GM13976 (cell line): ENCODE data around the gene PHYKPL.

ENCODE experiments used
- DNase-seq: peaks from one replicate; pipeline ENCODE4 v3.0.0; 2012; ENCODE audit warnings: low spot score
- CTCF ChIP-seq: IDR thresholded peaks from 2 replicates; pipeline ENCODE4 v1.5.1; 2012; ENCODE audit warnings: borderline replicate concordance, mild to moderate bottlenecking; ENCODE audit not compliant: insufficient read depth; ENCODE audit errors: extremely low read depth, missing control alignments, control extremely low read depth
- in situ Hi-C: fragments of 300-500 bp; cut with MboI; formaldehyde crosslinking; loops from one replicate; pipeline ENCODE4 v1.12.0; 2022; ENCODE audit warnings: low sequenced_read_pairs, mixed read lengths, inconsistent platforms; ENCODE audit not compliant: unreplicated experiment

Gene PHYKPL

GRCh38 chr5:178221853-178222252, 10.7 kb downstream of the PHYKPL start:
- in situ Hi-C loops: no loop called here
- TF ChIP-seq CTCF: no peak
- no peak for DNase-seq

DNA sequence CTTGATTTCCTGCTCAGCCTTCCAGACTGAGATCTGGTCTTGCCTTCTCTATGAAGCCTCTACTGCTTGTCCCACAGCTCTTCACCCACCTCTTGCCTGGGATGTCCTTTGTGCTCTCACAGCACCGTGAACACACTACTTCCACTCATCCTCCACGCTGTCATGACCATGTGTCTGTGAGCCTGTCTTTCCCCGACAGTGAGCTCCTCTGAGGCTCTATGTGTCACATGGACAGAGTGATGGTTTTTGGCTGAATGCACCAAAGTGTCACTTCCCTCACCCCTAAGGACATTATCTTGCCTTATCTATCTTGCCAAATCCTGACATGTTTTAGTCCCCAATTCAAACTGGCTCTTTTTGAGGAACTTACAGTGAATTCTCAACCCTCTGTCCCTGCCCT, 11.3 kb downstream of the PHYKPL start:
- TF ChIP-seq CTCF: no peak
- DNase-seq: no peak
- in situ Hi-C loops: no loop called here

- in situ Hi-C loops: no loop called here
- no peak for DNase-seq
- TF ChIP-seq CTCF: no peak
These were observed 13.8 kb downstream of the PHYKPL start for GRCh38 chr5:178218827-178219226.

DNA sequence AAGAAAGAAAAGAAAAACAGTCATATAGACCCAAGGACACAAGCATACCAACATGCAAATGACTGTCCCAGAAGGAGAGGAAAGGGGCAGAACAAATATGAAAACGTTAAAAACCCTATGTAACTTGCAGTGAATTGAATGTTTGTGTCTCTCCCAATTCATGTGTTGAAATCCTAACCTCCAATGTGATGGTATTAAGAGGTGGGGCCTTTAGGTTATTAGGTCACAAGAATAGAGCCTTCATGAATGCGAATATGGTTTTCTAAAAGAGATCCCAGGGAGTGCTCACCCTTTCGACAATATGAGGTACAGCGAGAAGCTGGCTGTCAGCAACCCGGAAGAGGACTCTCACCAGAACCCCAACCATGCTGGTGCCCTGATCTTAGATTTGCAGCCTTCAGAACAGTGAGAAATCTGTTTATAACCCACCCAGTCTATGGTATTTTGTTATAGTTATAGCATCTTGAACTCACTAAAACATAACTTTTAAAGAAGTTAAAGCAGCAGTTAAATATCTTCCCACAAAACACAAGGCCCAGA, 14.3 kb downstream of the PHYKPL start:
- in situ Hi-C loops: no loop called here
- TF ChIP-seq CTCF: no peak
- DNase-seq: no peak

DNA sequence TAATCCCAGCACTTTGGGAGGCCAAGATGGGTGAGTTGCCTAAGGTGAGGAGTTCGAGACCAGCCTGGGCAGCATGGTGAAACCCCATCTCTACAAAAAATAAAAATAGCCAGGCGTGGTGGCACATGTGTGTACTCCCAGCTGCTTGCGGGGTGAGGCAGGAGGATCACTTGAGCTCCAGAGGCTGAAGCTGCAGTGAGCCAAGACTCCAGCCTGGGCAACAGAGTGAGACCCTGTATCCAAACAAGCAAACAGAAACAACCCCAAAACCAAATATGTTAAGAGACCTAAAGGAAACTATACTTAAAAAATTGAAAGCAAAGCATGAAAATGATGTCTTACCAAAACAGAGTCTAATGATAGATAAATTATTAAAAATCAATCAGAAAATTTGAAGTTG, 15.8 kb downstream of the PHYKPL start:
- in situ Hi-C loops: no loop called here
- DNase-seq: no peak
- no peak for TF ChIP-seq CTCF

GRCh38 chr5:178216088-178216534, 16.5 kb downstream of the PHYKPL start:
- in situ Hi-C loops: no loop called here
- DNase-seq: no peak

More at GRCh38 chr5:178216088-178216534, 16.5 kb downstream of the PHYKPL start:
- no peak for TF ChIP-seq CTCF
